Stimulated activated CD8-positive, alpha-beta memory T cell treated with anti-CD3 and anti-CD28 coated beads, Interleukin-15, amount 100 ng/mL, for 1 hour (primary cell): ENCODE data around the gene LRRC4C.
"Not testable (repeated sequence)": the region's sequence is repeated elsewhere in the genome, so short reads cannot be mapped to it uniquely, and the experiment has no call there.

Experiments used
- DNase-seq: peaks from one replicate; pipeline ENCODE4 v3.0.0-alpha.2; 2020; ENCODE audit warnings: low read depth

The LRRC4C gene

GRCh38 chr11:41019666-41020065 is 439.8 kb downstream of the LRRC4C start:
- DNase-seq = not testable (repeated sequence)

- no peak for DNase-seq
Measured at GRCh38 chr11:41018224-41018623, 441.2 kb downstream of the LRRC4C start.

GRCh38 chr11:41010361-41011050 is 448.9 kb downstream of the LRRC4C start:
- no peak for DNase-seq

GRCh38 chr11:41005986-41006385 is 453.5 kb downstream of the LRRC4C start:
- DNase-seq = no peak

GRCh38 chr11:41003339-41004282 is 455.8 kb downstream of the LRRC4C start:
- no peak for DNase-seq

GRCh38 chr11:40998920-40999319 is 460.5 kb downstream of the LRRC4C start:
- DNase-seq = no peak

GRCh38 chr11:40987776-40988435 is 471.5 kb downstream of the LRRC4C start:
- DNase-seq = no peak

GRCh38 chr11:40986320-40986719 is 473.1 kb downstream of the LRRC4C start:
- no peak for DNase-seq

- no peak for DNase-seq
Measured at GRCh38 chr11:40975076-40975475, 484.4 kb downstream of the LRRC4C start.

GRCh38 chr11:40974186-40974795 is 485.2 kb downstream of the LRRC4C start:
- no peak for DNase-seq

- no peak for DNase-seq
Measured at GRCh38 chr11:40958707-40959106, 500.7 kb downstream of the LRRC4C start.

GRCh38 chr11:40952479-40952878 is 507.0 kb downstream of the LRRC4C start:
- DNase-seq = no peak

GRCh38 chr11:40938002-40938401 is 521.5 kb downstream of the LRRC4C start:
- no peak for DNase-seq

GRCh38 chr11:40924915-40925314 is 534.5 kb downstream of the LRRC4C start:
- no peak for DNase-seq

GRCh38 chr11:40921246-40921645 is 538.2 kb downstream of the LRRC4C start:
- DNase-seq = no peak

- not testable (repeated sequence) for DNase-seq
Measured at GRCh38 chr11:40910774-40911173, 548.7 kb downstream of the LRRC4C start.

- no peak for DNase-seq
Measured at GRCh38 chr11:40894501-40894900, 565.0 kb downstream of the LRRC4C start.

- no peak for DNase-seq
Measured at GRCh38 chr11:40885250-40885954, 574.0 kb downstream of the LRRC4C start.

GRCh38 chr11:40882301-40882700 is 577.2 kb downstream of the LRRC4C start:
- no peak for DNase-seq

GRCh38 chr11:40879911-40880310 is 579.5 kb downstream of the LRRC4C start:
- DNase-seq = no peak

- no peak for DNase-seq
Measured at GRCh38 chr11:40877981-40878380, 581.5 kb downstream of the LRRC4C start.

- no peak for DNase-seq
Measured at GRCh38 chr11:40877256-40877655, 582.2 kb downstream of the LRRC4C start.
